Gastroesophageal sphincter (tissue), 4 donors: ENCODE measurements around the gene NT5C3A. TPM values are rescaled to one million over a fixed set of nuclear protein-coding genes. Genes with fewer than 3 reads are reported as not detected.
"Not testable (repeated sequence)": the region's sequence is repeated elsewhere in the genome, so short reads cannot be mapped to it uniquely, and the experiment has no call there.

ENCODE experiments used
- ATAC-seq: fragments of 150-250 bp; one replicate; pipeline ENCODE4 v1.9.1; 2016; ENCODE audit warnings: mild to moderate bottlenecking, moderate library complexity
- H3K27ac ChIP-seq, 4 donors: fragments of 200-600 bp; sonication (generic) in 3 of 4; 1 replicate in 3 of 4; 2 replicates in 1 of 4; pipeline ENCODE4 v1.5.1; 2016 to 2019
- H3K27me3 ChIP-seq: fragments of 200-600 bp; sonication (generic); one replicate; pipeline ENCODE4 v1.5.1; 2019
- H3K36me3 ChIP-seq, 2 donors: fragments of 200-600 bp; sonication (generic); one replicate each; pipeline ENCODE4 v1.5.1; 2019; ENCODE audit warnings: control low read depth in 1 of 2
- H3K4me1 ChIP-seq, 3 donors: fragments of 200-600 bp; sonication (generic); 1 replicate in 2 of 3; 2 replicates in 1 of 3; pipeline ENCODE4 v1.5.1; 2016 to 2019; ENCODE audit warnings: control low read depth in 2 of 3
- H3K4me3 ChIP-seq, 2 donors: fragments of 200-600 bp; sonication (generic); one replicate each; pipeline ENCODE4 v1.5.1; 2019; ENCODE audit warnings: mild to moderate bottlenecking in 1 of 2, moderate library complexity in 1 of 2
- H3K9me3 ChIP-seq, 3 donors: fragments of 200-600 bp; sonication (generic); one replicate each; pipeline ENCODE4 v1.5.1; 2017 to 2019; ENCODE audit warnings: control low read depth in 2 of 3
- CTCF ChIP-seq, 4 experiments: fragments of 200-600 bp in 2 of 4; fragments of 450-650 bp in 2 of 4; sonication (generic) in 1 of 4; IDR thresholded peaks; one replicate each; pipeline ENCODE4 v1.5.1; 2017 to 2019; ENCODE audit warnings: antibody characterized with exemption in 4 of 4, mild to moderate bottlenecking in 2 of 4, moderate library complexity in 2 of 4
- EP300 ChIP-seq: sonication (generic); formaldehyde crosslinking; IDR thresholded peaks from one replicate; pipeline ENCODE4 v1.6.1; 2017; ENCODE audit warnings: antibody characterized with exemption, mild to moderate bottlenecking
- POLR2A ChIP-seq, 2 donors: fragments of 450-650 bp; IDR thresholded peaks; one replicate each; pipeline ENCODE4 v1.6.1; 2017; ENCODE audit warnings: antibody characterized with exemption in 2 of 2, mild to moderate bottlenecking in 2 of 2, moderate library complexity in 1 of 2
- POLR2AphosphoS5 ChIP-seq: sonication (generic); formaldehyde crosslinking; IDR thresholded peaks from one replicate; pipeline ENCODE4 v1.6.1; 2017; ENCODE audit warnings: antibody characterized with exemption
- WGBS, 2 donors: methylation state at CpG; one replicate each; pipeline ENCODE4 v1.1.5; 2018; ENCODE audit warnings: low coverage in 1 of 2; 5-methylcytosine and 5-hydroxymethylcytosine counted together
- total RNA-seq, 4 donors: library from RNA; depleted of rRNA; stranded (reverse); fragments of >200 nt; gene quantifications; one replicate each; pipeline ENCODE4 v1.1.0, GENCODE V29; 2016

NT5C3A gene
- total RNA-seq, 4 donors from 2014 or later, result 13.1 to 32.5 (median 20.2) TPM

- Histone ChIP-seq H3K27ac (no peak overlapping the region), H3K4me3 (no peak overlapping the region), H3K4me1 (no peaks in the 10 kb centered on the region), H3K27me3 (no peaks in the 10 kb centered on the region), H3K36me3 (peaks cover 0 to 52% of the 10 kb centered on the region in 2 donors), H3K9me3 (no peaks in the 10 kb centered on the region)
- no peak for ATAC-seq
- TF ChIP-seq POLR2A (IDR thresholded peaks at IDR 0.05), result no peak
- no peak for TF ChIP-seq POLR2AphosphoS5
- TF ChIP-seq CTCF (IDR thresholded peaks at IDR 0.05), result no peak
- TF ChIP-seq EP300, result no peak
Observed at GRCh38 chr7:33012364-33012763, 50.2 kb downstream of the NT5C3A start.

- 79 to 93% methylated on average over 2 of the region's 2 CpGs for WGBS, 2 donors
- Histone ChIP-seq H3K4me3 (no peak overlapping the region), H3K36me3 (peaks cover 0 to 52% of the 10 kb centered on the region in 2 donors), H3K27ac (no peak overlapping the region), H3K9me3 (no peaks in the 10 kb centered on the region), H3K4me1 (no peaks in the 10 kb centered on the region), H3K27me3 (no peaks in the 10 kb centered on the region)
- no peak for TF ChIP-seq EP300
- no peak for TF ChIP-seq POLR2AphosphoS5
- no peak for TF ChIP-seq POLR2A (IDR thresholded peaks at IDR 0.05)
- TF ChIP-seq CTCF (IDR thresholded peaks at IDR 0.05), result no peak
- no peak for ATAC-seq
Observed at GRCh38 chr7:33009734-33010133, 52.8 kb downstream of the NT5C3A start.

GRCh38 chr7:33005690-33006089 lies 56.9 kb downstream of the NT5C3A start:
- not testable (repeated sequence) for ATAC-seq, H3K4me3 ChIP-seq, H3K27me3 ChIP-seq, H3K9me3 ChIP-seq, H3K4me1 ChIP-seq, H3K27ac ChIP-seq
- H3K36me3 ChIP-seq, result peaks cover 0 to 55% of the 10 kb centered on the region in 2 donors
- 95 to 98% methylated on average over 3 to 4 of the region's 4 CpGs for WGBS, 2 donors

- not testable (repeated sequence) for H3K4me1 ChIP-seq, ATAC-seq, H3K4me3 ChIP-seq, H3K27ac ChIP-seq, H3K9me3 ChIP-seq, H3K27me3 ChIP-seq
- peaks cover 0 to 55% of the 10 kb centered on the region in 2 donors for H3K36me3 ChIP-seq
- 89 to 92% methylated on average over 5 to 6 of the region's 8 CpGs for WGBS, 2 donors
Observed at GRCh38 chr7:33005193-33005592, 57.4 kb downstream of the NT5C3A start.

- H3K36me3 ChIP-seq, result peaks cover 0 to 55% of the 10 kb centered on the region in 2 donors
- H3K4me1 ChIP-seq, ATAC-seq: not testable (repeated sequence)
Observed at GRCh38 chr7:33004104-33004616, 58.4 kb downstream of the NT5C3A start.

GRCh38 chr7:33003111-33003510 lies 59.5 kb downstream of the NT5C3A start:
- not testable (repeated sequence) for H3K27ac ChIP-seq, ATAC-seq, H3K4me3 ChIP-seq, H3K9me3 ChIP-seq, H3K27me3 ChIP-seq
- Histone ChIP-seq H3K4me1 (peaks cover 2 to 11% (median 4%) of the 10 kb centered on the region in 3 donors), H3K36me3 (peaks cover 0 to 55% of the 10 kb centered on the region in 2 donors)

More at GRCh38 chr7:33004104-33004616, 58.4 kb downstream of the NT5C3A start:
- 81 to 89% methylated on average over 6 to 7 of the region's 10 CpGs for WGBS, 2 donors
- H3K27me3 ChIP-seq, H3K9me3 ChIP-seq, H3K27ac ChIP-seq, H3K4me3 ChIP-seq: not testable (repeated sequence)

- Histone ChIP-seq H3K36me3 (peaks cover 0 to 23% of the 10 kb centered on the region in 2 donors), H3K27ac (peak overlapping the region; percentile 55 to 78 (median 73)), H3K4me1 (peaks cover 2 to 19% (median 8%) of the 10 kb centered on the region in 3 donors)
- ATAC-seq, H3K9me3 ChIP-seq, H3K4me3 ChIP-seq, H3K27me3 ChIP-seq: not testable (repeated sequence)
- WGBS, 2 donors, result 33 to 53% methylated on average over 3 to 4 of the region's 4 CpGs
Observed at GRCh38 chr7:32999380-32999779, 63.2 kb downstream of the NT5C3A start.

GRCh38 chr7:32998361-32999171 lies 64.0 kb downstream of the NT5C3A start:
- Histone ChIP-seq H3K4me1 (peaks cover 2 to 19% (median 8%) of the 10 kb centered on the region in 3 donors), H3K36me3 (peaks cover 0 to 15% of the 10 kb centered on the region in 2 donors), H3K4me3 (peak overlapping the region; percentile 20 to 34), H3K27ac (peak overlapping the region; percentile 55 to 78 (median 73))
- not testable (repeated sequence) for H3K9me3 ChIP-seq, H3K27me3 ChIP-seq
- peak; percentile 82 for ATAC-seq
- 22% methylated on average over 5 to 9 of the region's 14 CpGs for WGBS, 2 donors

GRCh38 chr7:32997956-32998355 lies 64.6 kb downstream of the NT5C3A start:
- Histone ChIP-seq H3K27ac (peak overlapping the region in 3 of 4 donors; percentile 70 to 78 (median 76)), H3K4me1 (peaks cover 2 to 19% (median 8%) of the 10 kb centered on the region in 3 donors), H3K4me3 (peak overlapping the region in 1 of 2 donors; percentile 34), H3K36me3 (peaks cover 0 to 11% of the 10 kb centered on the region in 2 donors)
- 13 to 40% methylated on average over 1 to 2 of the region's 4 CpGs for WGBS, 2 donors
- ATAC-seq, H3K9me3 ChIP-seq, H3K27me3 ChIP-seq: not testable (repeated sequence)

- not testable (repeated sequence) for H3K9me3 ChIP-seq, H3K27me3 ChIP-seq, H3K27ac ChIP-seq, H3K4me3 ChIP-seq, ATAC-seq
- 100% methylated on average over 2 of the region's 6 CpGs; no CpG with 5 or more reads in 1 of the 2 donors for WGBS, 2 donors
- Histone ChIP-seq H3K36me3 (peaks cover 0 to 27% of the 10 kb centered on the region in 2 donors), H3K4me1 (peaks cover 0 to 12% (median 2%) of the 10 kb centered on the region in 3 donors)
Observed at GRCh38 chr7:32992750-32993149, 69.8 kb downstream of the NT5C3A start.
